H9 (cell line): ENCODE data around the gene GMPPB. TPM values are rescaled to one million over a fixed set of nuclear protein-coding genes. Genes with fewer than 3 reads are reported as not detected.

ENCODE experiments used
- DNase-seq: peaks from one replicate; pipeline ENCODE4 v3.0.0-alpha.2; 2017
- H2AFZ ChIP-seq: one replicate; pipeline ENCODE4 v1.6.1; 2013; ENCODE audit warnings: mild to moderate bottlenecking, low read length, control low read depth, moderate library complexity
- H2AK5ac ChIP-seq: 2 replicates; pipeline ENCODE4 v1.6.1; 2013; ENCODE audit warnings: low read length, control low read depth, mixed read lengths; ENCODE audit not compliant: insufficient read length
- H2BK120ac ChIP-seq: one replicate; pipeline ENCODE4 v1.6.1; 2013; ENCODE audit warnings: low read depth, mild to moderate bottlenecking, low read length, control low read depth, inconsistent platforms; ENCODE audit not compliant: poor library complexity, severe bottlenecking
- H2BK12ac ChIP-seq: 2 replicates; pipeline ENCODE4 v1.6.1; 2013; ENCODE audit warnings: low read length, control low read depth, mixed read lengths, low read depth; ENCODE audit not compliant: insufficient read length
- H2BK15ac ChIP-seq: 2 replicates; pipeline ENCODE4 v1.6.1; 2013; ENCODE audit warnings: low read depth, low read length, control low read depth
- H2BK20ac ChIP-seq: one replicate; pipeline ENCODE4 v1.6.1; 2013; ENCODE audit warnings: low read depth, mild to moderate bottlenecking, low read length, control low read depth, inconsistent platforms; ENCODE audit not compliant: poor library complexity, severe bottlenecking
- H2BK5ac ChIP-seq: 2 replicates; pipeline ENCODE4 v1.6.1; 2013; ENCODE audit warnings: low read length, control low read depth, mixed read lengths; ENCODE audit not compliant: insufficient read length
- H3K14ac ChIP-seq: 2 replicates; pipeline ENCODE4 v1.6.1; 2013; ENCODE audit warnings: low read length, control low read depth; ENCODE audit not compliant: insufficient read depth
- H3K18ac ChIP-seq: 2 replicates; pipeline ENCODE4 v1.6.1; 2013; ENCODE audit warnings: low read depth, mild to moderate bottlenecking, mixed read lengths, low read length, control low read depth; ENCODE audit not compliant: insufficient read length
- H3K23ac ChIP-seq: 2 replicates; pipeline ENCODE4 v1.6.1; 2013; ENCODE audit warnings: low read length, control low read depth, mixed read lengths, low read depth; ENCODE audit not compliant: insufficient read length
- H3K23me2 ChIP-seq: 2 replicates; pipeline ENCODE4 v1.6.1; 2013; ENCODE audit warnings: low read depth, mild to moderate bottlenecking, mixed read lengths, low read length, control low read depth; ENCODE audit not compliant: insufficient read length, poor library complexity, severe bottlenecking
- H3K27ac ChIP-seq: 2 replicates; pipeline ENCODE4 v1.5.1; 2013; ENCODE audit warnings: low read length, control low read depth, mixed read lengths, low read depth; ENCODE audit not compliant: insufficient read length
- H3K27me3 ChIP-seq: 2 replicates; pipeline ENCODE4 v1.6.1; 2013; ENCODE audit warnings: low read length, control low read depth, inconsistent platforms; ENCODE audit not compliant: insufficient read depth
- H3K4ac ChIP-seq: 2 replicates; pipeline ENCODE4 v1.6.1; 2013; ENCODE audit warnings: low read depth, mild to moderate bottlenecking, control low read depth, inconsistent platforms, low read length, moderate library complexity
- H3K4me1 ChIP-seq: 2 replicates; pipeline ENCODE4 v1.6.1; 2013; ENCODE audit warnings: low read length, control low read depth, inconsistent platforms; ENCODE audit not compliant: insufficient read depth
- H3K4me2 ChIP-seq: 2 replicates; pipeline ENCODE4 v1.6.1; 2013; ENCODE audit warnings: low read length, control low read depth, mixed read lengths; ENCODE audit not compliant: insufficient read length, insufficient read depth
- H3K56ac ChIP-seq: 2 replicates; pipeline ENCODE4 v1.6.1; 2013; ENCODE audit warnings: low read depth, mild to moderate bottlenecking, mixed read lengths, low read length, control low read depth; ENCODE audit not compliant: insufficient read length
- H3K79me1 ChIP-seq: 2 replicates; pipeline ENCODE4 v1.6.1; 2013; ENCODE audit warnings: low read depth, mild to moderate bottlenecking, moderate library complexity, low read length, control low read depth, inconsistent platforms; ENCODE audit not compliant: insufficient read depth, poor library complexity, severe bottlenecking
- H3K79me2 ChIP-seq: 2 replicates; pipeline ENCODE4 v1.6.1; 2013; ENCODE audit warnings: low read length, control low read depth, inconsistent platforms; ENCODE audit not compliant: insufficient read depth
- H3K9ac ChIP-seq: 2 replicates; pipeline ENCODE4 v1.6.1; 2013; ENCODE audit warnings: low read length, control low read depth, mixed read lengths; ENCODE audit not compliant: insufficient read length; ENCODE audit errors: extremely low read depth
- H3K9me3 ChIP-seq: one replicate; pipeline ENCODE4 v1.6.1; 2013; ENCODE audit warnings: low read depth, low read length, inconsistent platforms; ENCODE audit not compliant: control insufficient read depth
- H3T11ph ChIP-seq: one replicate; pipeline ENCODE4 v1.6.1; 2013; ENCODE audit warnings: mild to moderate bottlenecking, low read length, control low read depth, inconsistent platforms
- H4K20me1 ChIP-seq: one replicate; pipeline ENCODE4 v1.6.1; 2013; ENCODE audit not compliant: control insufficient read depth, insufficient read length, insufficient read depth
- H4K5ac ChIP-seq: 2 replicates; pipeline ENCODE4 v1.6.1; 2013; ENCODE audit warnings: low read depth, mild to moderate bottlenecking, mixed read lengths, low read length, control low read depth; ENCODE audit not compliant: insufficient read length
- H4K8ac ChIP-seq: replicated peaks from 2 replicates; pipeline ENCODE4 v1.6.1; 2013; ENCODE audit warnings: low read length, control low read depth, mixed read lengths, low read depth; ENCODE audit not compliant: insufficient read length
- H4K91ac ChIP-seq: 2 replicates; pipeline ENCODE4 v1.6.1; 2013; ENCODE audit warnings: low read depth, mild to moderate bottlenecking, moderate library complexity, mixed read lengths, low read length, control low read depth; ENCODE audit not compliant: insufficient read length
- H3K27ac Mint-ChIP-seq, 3 experiments: 2 replicates in 2 of 3; 3 replicates in 1 of 3; pipeline ENCODE4 v1.8.0; 2020 to 2021; ENCODE audit warnings: mixed read lengths in 3 of 3, mild to moderate bottlenecking in 1 of 3, moderate library complexity in 1 of 3
- H3K27me3 Mint-ChIP-seq: 2 replicates; pipeline ENCODE4 v1.8.0; 2021; ENCODE audit warnings: low read depth, mild to moderate bottlenecking, moderate library complexity, mixed read lengths
- H3K36me3 Mint-ChIP-seq, 3 experiments: 2 replicates in 2 of 3; 3 replicates in 1 of 3; pipeline ENCODE4 v1.8.0; 2020 to 2021; ENCODE audit warnings: low read depth in 3 of 3, mixed read lengths in 3 of 3; ENCODE audit not compliant: insufficient read depth in 1 of 3
- H3K4me1 Mint-ChIP-seq, 2 experiments: 2 replicates each; pipeline ENCODE4 v1.8.0; 2020; ENCODE audit warnings: mixed read lengths in 2 of 2
- H3K4me3 Mint-ChIP-seq, 2 experiments: 2 replicates in 1 of 2; 3 replicates in 1 of 2; pipeline ENCODE4 v1.8.0; 2020 to 2021; ENCODE audit warnings: mild to moderate bottlenecking in 2 of 2, mixed read lengths in 2 of 2, moderate library complexity in 1 of 2
- H3K9me3 Mint-ChIP-seq, 2 experiments: 2 replicates in 1 of 2; 3 replicates in 1 of 2; pipeline ENCODE4 v1.8.0; 2020; ENCODE audit warnings: mild to moderate bottlenecking in 2 of 2, mixed read lengths in 2 of 2, moderate library complexity in 1 of 2
- WGBS: extraction: QIAGEN DNeasy Blood & Tissue Kit; methylation state at CpG from one replicate; pipeline ENCODE4 v1.1.7; 2013; ENCODE audit warnings: missing lambda C conversion rate, low lambda C conversion rate, mixed read lengths; ENCODE audit not compliant: insufficient read length; ENCODE audit errors: extremely low coverage; 5-methylcytosine and 5-hydroxymethylcytosine counted together
- total RNA-seq: library from RNA; stranded (reverse); gene quantifications from 2 replicates; pipeline ENCODE4 v1.2.1, GENCODE V29; 2021
- TF ChIP-seq, protein P1 (sequence below): fragments of 200-600 bp; sonication (generic); conservative IDR thresholded peaks from 3 replicates; pipeline ENCODE4 v1.8.0; 2021; ENCODE audit warnings: antibody characterized with exemption, mild to moderate bottlenecking

GMPPB gene
- total RNA-seq, 1 experiment from 2014 or later = 31.1 TPM

DNA sequence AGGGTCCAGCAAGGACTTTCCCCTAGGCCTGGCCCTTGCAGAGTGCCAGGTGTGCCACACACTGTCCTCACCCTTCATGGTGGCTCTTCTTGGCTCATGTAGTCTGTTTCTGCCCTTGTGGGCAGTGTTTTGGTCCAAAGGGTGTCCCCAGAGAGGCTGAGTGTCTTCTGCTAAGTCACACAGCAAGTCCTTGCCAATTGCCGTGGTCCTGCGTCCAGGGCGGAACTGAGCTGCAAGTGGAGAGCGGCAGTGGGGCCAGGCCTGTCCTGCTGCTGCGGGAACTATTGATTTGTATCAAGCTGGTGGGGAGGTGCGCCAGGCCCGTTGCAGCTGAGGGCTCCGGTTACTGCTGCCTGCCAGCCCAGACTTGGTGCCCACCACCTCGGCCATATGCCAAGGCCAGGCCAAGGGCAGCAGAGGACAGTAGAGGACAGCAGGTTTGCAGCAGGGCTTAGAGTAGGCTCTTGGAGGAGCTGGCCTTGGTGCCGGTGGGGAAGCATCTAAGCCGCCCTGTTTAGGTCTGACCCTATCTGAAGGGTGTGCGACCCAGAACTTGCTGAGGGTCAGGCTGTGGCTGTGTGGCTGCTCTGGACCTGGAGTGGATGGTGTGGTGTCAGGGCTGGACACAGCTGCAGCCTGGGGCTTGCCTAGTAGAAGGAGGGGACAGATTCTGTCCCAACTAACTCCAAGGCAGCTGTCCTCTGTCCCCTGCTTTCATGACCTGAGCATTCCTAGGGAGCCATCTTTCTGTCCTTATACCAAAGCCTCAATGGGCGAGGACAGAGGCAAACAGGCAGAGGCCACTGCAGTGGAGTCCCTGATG lies 8.8 kb downstream of the GMPPB start:
- Histone ChIP-seq H3K27ac (no peak overlapping the region), H3K4me2 (no peak overlapping the region), H3K27me3 (no peaks in the 10 kb centered on the region), H2BK120ac (no peak overlapping the region), H3K14ac (no peak overlapping the region), H3K4ac (no peak overlapping the region), H3K79me2 (no peaks in the 10 kb centered on the region), H2AK5ac (no peak overlapping the region), H3K56ac (no peak overlapping the region), H3K9ac (no peak overlapping the region), H2BK15ac (no peak overlapping the region), H3K23me2 (peaks cover 10% of the 10 kb centered on the region), H3K79me1 (no peaks in the 10 kb centered on the region), H3K4me1 (no peaks in the 10 kb centered on the region), H3K9me3 (no peaks in the 10 kb centered on the region), H2BK5ac (no peak overlapping the region), H4K8ac (no peak overlapping the region), H4K5ac (no peak overlapping the region), H4K20me1 (no peaks in the 10 kb centered on the region), H2AFZ (no peak overlapping the region), H3K18ac (no peak overlapping the region), H2BK12ac (no peak overlapping the region), H3K23ac (no peak overlapping the region), H2BK20ac (no peak overlapping the region), H4K91ac (no peak overlapping the region), H3T11ph (no peak overlapping the region)
- Mint-ChIP-seq H3K4me1 (peaks cover 8 to 10% of the 10 kb centered on the region in 2 experiments), H3K36me3 (peaks cover 0 to 11% (median 11%) of the 10 kb centered on the region in 3 experiments; a peak in 3 of 7 replicates), H3K27ac (peak overlapping the region in 1 of 3 experiments; percentile 70; a peak in 1 of 7 replicates), H3K27me3 (peaks cover 4% of the 10 kb centered on the region), H3K9me3 (no peaks in the 10 kb centered on the region), H3K4me3 (no peak overlapping the region)
- peak; percentile 20 for DNase-seq
- TF ChIP-seq, protein P1, sequence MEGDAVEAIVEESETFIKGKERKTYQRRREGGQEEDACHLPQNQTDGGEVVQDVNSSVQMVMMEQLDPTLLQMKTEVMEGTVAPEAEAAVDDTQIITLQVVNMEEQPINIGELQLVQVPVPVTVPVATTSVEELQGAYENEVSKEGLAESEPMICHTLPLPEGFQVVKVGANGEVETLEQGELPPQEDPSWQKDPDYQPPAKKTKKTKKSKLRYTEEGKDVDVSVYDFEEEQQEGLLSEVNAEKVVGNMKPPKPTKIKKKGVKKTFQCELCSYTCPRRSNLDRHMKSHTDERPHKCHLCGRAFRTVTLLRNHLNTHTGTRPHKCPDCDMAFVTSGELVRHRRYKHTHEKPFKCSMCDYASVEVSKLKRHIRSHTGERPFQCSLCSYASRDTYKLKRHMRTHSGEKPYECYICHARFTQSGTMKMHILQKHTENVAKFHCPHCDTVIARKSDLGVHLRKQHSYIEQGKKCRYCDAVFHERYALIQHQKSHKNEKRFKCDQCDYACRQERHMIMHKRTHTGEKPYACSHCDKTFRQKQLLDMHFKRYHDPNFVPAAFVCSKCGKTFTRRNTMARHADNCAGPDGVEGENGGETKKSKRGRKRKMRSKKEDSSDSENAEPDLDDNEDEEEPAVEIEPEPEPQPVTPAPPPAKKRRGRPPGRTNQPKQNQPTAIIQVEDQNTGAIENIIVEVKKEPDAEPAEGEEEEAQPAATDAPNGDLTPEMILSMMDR = no peak
- WGBS = no CpG with 5 or more reads among the region's 13 CpGs
